HUDEP-2 (cell line): ENCODE measurements around the gene ENGASE.

Experiments
- DNase-seq, 76 experiments: peaks; one replicate each; lab custom pipeline; 2025; ENCODE audit not compliant: unreplicated experiment in 76 of 76; lab: John Stamatoyannopoulos, UW

The ENGASE gene

DNA sequence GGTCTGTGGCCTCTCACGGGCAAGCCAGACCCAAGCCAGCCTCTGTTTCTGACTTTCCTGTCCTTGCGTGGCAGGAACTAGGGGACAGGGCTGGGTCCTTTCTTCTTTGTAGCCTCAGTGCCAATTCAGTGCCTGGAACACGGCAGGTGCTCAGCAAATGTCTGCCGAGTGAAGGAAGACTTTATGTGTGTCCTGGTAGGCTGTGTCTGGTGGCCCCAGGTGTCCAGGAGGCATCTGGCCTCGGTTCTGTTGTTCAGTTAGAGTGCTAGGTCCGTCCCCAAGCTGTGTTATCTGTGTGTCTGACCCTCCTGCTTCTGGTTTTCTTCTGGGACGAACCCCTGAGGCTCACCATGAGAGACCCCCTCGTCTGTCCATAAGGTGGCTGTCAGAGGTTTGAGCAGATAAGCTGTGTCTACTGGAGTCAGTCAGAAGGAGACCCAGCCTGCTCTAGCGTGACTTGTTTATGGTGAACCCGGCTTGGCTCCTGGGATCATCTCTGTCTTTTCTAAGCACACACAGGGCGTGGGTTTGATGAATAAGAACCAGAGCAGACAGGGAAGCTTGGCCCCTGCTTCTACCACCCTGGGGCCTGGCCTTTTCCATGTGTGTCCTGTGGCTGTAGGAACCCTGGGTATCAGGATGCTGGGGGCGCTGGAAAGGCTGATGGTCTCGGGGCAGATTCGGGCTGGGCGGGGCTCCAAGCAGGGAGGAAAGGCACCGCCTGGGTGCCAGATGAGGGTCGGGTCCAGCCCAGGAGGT, 39.3 kb downstream of the ENGASE start:
- no peak for DNase-seq

DNA sequence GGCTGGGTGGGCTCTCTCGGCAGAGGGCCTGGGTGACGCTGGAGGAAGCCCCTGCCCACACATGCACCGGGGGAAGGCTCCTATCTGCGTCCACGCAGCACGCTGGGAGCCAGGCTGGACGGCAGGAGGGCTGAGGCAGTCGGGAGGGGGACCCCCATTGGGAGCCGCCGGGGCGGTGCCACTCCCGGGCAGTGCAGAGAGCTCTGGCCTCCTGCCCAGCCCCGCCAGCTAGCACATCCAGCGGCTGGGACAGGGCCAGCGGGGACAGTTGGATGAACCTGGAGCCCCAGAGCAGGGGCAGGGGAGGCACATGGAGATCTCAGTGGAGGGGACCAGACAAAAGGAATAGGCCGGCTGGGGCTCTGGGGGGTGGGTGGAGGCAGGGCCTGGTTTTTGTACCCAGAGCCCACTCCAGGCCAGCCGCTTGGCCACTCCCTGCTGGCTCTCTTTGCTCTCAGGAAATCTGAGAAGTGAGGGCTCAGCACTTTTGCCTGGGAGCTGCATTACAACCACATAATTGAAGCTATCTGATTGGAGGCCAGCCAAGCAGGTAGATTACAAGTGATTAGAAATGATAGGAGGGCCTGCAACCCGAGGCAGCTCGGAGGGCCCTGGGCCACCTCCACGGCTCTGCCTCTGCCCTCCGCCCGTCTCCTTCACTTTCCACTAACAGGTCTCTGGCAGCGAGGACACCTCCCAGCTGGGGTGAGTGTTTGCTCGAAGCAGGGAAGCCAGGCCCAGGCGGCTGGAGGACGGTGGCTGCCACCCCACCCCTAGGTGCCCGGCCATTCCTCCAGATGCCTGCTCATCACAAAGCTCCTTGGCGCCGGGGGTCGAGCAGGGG, 40.1 kb downstream of the ENGASE start:
- DNase-seq, result no peak

DNA sequence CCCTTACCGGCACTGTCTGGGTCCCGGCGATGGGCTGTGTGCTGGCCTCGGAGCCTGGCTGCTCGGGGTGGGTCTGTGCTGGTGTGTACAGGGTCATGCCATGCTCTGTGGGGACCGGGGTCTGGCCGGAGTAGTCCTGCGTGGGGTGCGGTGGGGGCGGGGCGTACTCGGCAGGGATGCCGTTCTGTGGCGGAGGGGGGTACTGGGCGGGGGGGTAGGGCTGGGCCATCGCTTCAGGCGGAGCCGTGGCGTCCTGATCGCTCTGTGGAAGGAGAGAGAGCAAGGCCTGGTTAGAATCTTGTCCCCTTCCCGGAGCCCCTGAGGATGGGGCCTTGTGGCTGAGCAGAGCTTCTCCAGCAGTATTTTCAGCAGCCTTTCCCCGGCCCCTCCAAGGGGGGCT, 40.9 kb downstream of the ENGASE start:
- DNase-seq, result no peak

DNA sequence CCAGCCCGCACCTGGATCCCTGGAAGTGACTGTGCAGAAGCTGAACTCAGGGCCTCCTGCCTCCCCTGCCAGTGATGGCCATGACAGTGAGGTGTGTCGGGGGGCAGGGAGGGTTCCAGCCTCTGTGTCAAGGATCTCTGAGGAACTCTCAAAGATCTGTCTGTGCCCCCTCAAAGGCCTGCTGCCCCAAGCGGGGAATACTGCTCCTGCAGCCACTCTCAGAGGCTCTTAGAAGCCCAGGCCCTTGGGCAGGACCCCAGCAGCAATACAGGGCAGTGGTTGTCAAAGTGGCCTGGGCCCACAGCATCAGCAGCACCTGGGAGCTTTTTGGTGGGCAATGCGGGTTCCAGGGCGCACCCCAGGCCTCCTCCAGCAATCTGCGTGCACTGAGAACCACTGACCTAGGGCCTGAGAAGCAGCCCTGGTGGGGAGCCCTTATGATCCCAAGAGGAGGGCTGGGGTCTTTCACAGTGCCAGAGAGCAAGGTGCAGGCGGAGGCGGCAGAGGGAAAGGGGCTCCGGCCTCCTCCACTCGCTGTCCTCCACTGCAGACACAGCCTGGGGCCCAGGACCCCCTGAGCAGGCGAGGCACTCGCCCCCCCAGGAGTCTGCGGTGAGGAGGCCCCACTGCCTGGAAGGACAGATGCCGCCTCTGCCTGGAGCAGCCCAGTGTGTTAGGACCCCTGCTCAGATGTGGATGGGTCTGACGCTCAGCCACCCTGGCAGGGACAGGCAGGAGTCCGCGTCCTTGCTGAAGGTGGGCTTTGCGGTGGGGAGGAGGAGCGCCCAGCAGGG, 42.1 kb downstream of the ENGASE start:
- no peak for DNase-seq

DNA sequence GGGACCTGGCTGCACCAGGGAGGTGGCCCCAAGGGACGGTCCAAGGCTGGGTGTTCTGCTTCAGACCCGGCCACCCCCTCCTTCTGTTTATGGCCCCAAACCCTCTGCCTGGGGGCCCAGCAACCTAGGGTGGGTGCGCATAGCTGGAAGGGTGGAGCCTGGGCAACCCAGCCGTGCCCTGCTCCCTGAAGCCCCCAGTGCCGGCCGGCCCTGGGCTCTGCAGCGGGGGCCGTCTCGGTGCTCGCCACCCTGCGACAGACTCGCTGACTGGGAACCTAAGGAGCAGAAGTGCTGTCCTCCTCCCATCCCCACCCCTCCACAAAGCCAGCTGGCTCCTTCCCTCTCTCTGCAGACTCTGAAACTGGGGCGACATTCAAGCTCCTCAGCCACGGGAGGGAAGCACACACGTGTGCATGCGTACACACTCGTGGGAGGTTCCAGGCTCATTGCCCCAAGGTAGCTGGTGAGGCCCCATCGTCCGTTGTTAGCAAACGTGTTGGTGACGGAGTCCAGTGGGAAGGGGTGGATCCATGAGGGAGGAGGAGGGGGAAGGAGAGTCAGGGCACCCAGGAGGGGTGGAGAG, 43.4 kb downstream of the ENGASE start:
- no peak for DNase-seq

DNA sequence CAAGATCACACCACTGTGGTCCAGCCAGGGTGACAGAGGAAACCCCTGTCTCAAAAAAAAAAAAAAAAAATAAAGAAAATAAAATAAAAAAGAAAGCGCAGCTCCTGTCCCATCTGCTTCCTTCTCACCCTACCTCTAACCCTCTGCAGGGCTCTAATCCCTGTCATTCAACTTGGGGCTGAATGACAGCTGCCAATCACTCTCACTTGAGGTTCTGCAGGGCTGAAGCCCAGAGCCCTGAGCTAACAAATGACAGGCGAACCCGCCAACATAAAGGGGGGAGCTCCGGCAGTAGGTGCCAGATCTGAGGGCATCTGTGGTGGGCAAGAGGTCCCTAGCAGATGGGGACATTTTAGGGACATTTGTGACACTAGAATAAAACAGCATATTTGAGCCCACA, 44.3 kb downstream of the ENGASE start:
- DNase-seq, result no peak

DNA sequence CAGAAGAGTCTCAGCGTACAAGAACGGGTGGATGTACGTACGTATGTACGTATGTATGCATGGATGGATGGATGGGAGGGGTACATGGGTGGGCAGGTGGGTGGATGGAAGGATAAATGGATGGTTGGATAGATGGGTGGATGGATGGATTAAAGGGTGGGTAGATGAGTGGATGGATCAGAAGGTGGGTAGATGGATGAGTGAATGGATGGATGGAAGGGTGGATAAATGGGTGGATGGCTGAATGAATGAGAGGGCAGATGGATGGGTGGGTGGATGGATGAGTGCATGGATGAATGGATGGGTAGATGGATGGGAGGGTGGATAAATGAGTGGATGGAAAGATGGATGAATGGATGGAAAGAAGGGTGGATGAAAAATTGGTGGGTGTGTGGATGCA, 45.6 kb downstream of the ENGASE start:
- no peak for DNase-seq

DNA sequence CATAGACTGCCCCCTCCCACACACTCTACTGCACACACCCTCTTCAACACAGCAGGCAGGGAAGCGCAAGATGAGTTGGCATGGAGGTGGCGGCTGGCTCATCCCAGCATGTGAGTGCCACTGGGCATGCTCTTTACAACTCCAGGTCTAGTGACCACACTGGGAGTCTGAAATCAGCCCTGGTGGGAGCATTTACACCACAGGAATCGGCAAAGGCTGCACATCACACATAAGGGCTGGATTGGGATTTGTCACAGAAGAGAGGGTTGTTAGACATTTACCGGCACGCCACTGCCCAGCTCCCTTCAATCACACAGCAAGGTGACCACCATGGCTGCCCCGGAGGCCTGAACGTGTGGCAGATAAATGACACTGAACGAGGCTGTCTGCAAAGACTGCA, 49.4 kb downstream of the ENGASE start:
- DNase-seq, result no peak

DNA sequence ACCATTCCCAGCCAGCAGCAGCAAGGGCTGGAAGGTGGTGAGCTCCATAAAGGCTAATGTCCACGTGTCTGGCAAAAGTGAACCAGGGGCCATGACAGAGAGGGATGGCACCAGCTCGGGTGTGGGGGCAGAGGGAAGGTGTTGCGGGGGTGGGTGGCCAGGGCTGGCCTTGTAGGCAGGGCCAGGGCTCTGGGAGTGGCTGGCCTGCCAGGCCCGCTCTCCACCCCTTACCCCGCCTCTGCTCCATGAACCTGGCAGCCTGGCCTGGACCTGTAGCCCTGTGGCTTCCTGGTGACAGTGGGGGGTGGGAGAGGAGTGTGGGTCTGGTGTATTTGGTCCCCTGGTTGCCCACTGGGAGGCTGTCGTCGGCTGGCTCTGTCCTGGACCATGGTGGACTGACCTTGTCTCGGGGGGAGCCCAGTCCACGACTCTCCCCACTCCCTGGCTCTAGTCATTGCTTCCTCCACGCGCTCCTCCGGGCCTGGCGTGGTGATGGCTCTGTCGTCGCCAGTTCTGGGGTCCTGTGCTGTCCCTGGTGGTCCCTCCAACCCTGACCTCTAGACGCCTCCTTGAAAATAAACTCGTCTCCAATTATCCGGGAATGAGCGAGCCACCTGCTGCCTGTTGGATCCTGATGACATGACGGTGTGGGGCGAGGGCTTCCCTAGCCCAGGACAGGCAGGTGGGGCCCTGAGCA, 50.0 kb downstream of the ENGASE start:
- no peak for DNase-seq

DNA sequence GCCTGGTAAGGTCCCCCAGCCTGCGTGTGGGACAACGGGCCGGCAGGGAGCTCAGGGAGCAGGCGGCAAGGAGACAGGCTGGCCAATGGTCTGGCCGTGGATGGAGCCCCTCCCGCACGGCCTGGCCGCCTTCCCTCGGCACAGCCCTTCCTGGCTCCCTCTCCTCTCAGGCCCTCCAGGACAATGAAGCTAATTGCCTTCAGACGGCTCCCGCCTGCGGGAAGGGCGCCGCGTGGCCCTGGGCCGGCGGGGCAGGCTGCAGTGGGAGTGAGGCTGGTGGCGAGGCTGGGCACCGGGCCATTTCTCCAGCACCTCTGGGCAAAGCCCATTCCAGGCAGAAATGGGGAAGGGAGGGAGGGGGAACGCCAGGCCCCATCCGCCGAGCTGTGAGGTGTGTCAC, 50.9 kb downstream of the ENGASE start:
- no peak for DNase-seq

DNA sequence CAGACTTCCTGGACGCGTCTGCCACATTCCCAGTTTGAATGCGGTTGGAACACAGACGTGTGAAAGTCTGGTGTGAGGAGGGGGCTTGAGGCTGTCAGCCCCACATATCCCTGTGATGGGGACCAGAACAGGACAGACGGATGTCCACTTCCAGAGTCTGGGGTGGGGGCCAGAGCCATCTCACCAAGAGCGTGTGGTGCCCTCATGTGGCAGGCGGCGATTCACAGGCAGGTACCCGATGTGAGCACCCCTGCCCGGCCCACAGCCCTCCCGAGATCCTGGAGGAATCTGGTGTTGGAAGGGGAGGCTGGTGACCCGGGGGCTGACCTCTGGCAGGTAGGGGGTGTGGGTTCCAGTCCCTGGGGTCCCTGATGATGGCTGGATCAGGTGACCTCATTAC, 51.5 kb downstream of the ENGASE start:
- DNase-seq, result no peak

DNA sequence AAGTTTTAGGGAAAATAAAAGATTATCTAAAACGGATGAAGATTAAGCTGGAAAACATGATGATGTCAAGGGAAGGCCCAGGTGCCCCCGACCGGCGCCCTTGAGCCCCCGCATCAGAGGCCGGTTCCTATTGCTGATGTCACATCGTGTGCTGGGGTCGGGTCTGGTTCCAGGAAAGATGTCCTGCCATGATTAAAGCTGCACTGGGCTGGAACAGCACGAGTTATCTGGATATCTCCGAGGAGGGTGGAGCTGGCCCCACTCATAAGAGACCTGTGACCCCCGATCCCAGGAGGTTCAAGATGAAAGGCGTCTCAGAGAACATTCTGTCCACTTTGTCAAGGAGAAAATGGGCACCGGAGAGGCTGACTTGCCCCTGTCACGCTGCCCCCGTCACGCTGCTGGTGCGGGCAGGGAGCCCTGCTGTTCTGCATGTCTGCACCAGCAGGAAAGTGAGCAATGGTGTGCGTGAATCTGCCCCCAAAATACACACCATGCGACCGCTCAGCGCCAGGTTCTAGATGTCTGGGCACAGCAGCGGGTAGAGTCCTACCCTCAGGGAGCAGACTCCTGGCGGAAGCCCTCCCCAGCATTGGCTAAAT, 53.0 kb downstream of the ENGASE start:
- DNase-seq, result no peak

DNA sequence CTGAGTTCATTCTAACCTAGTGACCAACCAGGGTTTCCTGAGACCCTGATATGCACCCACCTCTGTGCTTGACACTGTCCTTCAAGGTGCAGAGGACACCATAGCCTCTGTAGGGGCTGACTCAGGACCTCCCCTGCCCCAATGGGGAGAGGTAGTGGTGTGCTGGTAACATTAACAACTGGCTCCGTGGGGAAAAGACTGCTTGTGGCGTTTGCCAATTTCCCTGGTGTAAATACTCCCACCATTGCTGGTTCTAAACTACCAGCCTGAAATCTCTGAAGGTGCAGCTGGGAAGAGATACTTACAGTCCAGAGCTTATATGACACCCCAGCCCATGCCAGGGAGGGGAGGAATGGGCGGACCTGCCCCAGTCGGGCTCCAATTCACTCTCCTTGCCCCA, 54.9 kb downstream of the ENGASE start:
- no peak for DNase-seq

DNA sequence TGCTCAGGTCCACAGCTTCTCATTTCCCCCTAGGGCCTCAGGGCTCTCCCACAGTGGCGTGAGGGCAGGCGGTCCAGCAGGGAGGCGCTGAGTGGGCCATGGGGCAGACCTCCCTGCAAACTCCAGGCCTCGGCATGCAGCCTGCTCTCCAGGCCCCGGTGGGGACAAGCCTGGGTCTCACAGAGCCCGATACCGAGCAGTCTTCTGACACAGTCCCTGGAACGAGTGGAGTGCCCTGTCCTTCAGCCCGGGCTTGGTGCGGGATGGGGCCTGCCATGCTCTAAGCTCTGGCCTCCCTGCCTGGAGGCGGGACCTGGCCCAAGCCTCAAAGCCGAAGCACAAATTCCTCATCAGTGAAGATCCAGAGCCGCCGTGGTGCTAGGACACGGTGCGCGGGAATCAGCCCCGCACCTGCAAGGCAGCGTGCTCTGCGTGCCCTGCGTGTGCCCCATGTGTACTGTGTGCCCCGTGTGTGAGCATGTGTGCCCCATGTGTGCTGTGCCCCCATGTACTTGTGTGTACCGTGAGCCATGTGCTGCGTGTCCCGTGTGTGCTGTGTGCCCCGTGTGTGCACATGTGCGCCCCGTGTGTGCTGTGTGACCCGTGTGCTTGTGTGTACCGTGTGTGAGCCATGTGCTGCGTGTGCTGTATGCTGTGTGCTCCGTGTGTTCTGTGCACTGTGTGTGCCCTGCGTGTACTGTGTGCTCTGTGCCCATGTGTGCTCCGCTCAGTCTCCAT, 56.1 kb downstream of the ENGASE start:
- no peak for DNase-seq

DNA sequence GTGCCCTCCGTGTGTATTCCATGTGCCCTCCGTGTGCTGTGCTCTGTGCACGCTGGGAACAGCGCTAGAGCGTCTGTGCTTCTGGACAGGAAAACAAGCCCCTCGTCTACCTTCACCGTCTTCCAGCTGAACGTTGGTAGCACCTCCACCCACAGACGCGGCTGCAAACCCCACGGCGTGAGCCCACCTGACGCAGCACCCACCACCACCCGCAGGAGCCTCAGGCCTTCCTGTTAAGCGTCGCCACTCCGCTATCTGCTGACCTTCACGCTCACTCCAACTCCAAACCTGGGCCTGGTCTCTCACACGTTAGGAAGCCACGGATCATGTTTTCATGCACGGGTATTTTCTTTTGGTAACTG, 56.6 kb downstream of the ENGASE start:
- no peak for DNase-seq

DNA sequence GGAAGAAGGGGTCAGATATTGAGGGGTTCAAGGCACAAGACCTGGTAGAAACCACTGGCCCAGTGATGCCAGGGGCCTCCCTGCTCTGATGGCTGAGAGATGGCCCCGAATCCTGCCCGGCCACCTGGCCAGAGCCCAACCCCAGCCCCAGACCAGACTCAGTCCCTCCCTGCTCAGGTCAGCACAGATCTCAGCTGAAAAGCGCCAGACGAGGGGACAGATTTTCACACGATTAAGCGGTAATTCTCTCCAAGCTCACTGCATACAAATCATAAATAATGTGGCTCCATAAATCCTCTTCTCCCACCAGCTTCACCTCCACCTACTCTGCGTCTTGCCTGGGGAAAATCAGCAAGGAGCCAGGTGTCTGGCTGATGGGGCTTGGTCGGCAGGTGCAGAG, 57.1 kb downstream of the ENGASE start:
- DNase-seq, result no peak

DNA sequence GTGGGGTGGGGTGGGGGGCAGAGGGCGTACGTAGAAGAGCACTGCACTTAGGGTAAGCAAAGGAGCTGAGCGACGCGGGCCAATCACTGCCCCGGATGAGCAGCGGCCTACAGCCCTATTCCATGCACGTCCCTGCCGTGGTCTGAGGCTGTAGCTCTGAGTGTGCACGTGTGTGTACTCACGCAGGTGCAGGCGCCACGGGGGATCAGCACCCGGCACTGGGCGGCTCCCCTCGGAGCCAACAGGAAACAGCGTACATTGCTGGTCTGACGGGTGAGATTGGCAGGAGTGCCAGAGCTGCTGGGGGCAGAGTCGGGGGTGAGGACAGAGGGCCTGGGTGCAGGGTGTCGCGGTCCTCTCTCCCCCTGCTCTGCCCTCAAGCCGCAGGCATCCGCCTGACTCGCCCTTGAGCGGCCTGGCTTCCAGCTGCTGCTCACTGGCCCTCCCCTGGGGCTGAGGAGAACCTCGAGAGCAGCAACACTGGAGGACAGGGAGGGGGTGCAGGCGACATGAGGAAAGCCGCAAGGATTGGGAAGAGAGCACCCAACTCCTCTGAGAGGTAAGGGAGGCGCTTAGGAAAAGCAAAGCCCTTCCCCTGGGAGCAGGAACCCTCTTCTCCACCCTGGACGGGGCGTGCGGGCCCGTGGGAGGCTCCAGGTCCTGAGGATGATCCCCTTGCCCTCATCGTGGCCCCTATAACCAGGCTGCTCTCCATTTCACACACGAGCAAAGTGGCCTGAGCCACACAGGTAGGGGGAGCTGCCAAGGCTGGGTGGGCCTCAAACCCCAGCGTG, 57.8 kb downstream of the ENGASE start:
- DNase-seq, result no peak

DNA sequence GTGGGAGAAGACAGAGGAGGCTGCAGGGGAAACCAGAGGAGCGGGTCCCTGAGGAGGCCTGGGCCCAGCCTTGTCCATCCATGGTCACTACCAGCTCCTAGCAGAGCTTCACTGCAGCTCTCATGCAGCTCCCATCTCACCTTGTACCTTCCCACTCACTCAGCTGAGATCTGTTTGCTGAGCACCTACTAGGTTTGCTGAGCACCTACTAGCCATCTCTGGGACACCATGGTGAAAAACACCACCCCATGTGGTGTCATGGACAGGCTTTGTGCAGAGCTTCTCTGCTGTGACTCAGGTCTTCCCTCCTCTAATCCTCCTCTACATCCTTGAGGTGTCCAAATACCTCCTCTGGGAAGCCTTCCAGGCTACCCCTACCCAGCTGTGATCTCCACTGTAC, 58.6 kb downstream of the ENGASE start:
- DNase-seq, result no peak

DNA sequence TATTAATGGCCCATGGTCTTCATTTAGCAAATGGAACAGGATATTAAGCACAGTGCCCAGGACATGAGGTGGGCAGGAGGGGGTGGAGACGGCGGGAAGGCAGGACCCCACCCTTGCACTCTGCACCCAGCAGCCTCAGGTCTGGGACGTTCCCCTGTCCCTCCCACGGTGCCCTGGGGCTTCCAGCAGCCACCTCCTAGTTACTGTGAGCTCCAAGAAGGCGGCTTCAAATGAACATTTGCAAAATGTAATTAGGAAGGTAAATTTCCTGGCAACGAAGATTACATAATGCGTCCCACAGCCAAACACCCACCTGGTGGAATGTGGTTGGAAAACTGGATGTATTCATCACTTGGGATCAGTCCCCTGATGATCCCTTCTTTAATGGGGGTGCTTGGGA, 59.4 kb downstream of the ENGASE start:
- DNase-seq, result no peak
